ENCODE measurements around the gene ABHD17C. TPM values are rescaled to one million over a fixed set of nuclear protein-coding genes. Genes with fewer than 3 reads are reported as not detected.

ABHD17C gene
- total RNA-seq, 2 donors from 2014 or later, result 20.9 to 21.5 TPM

GRCh38 chr15:80785335-80785734 lies 90.2 kb downstream of the ABHD17C start:
- peaks cover 31% of the 10 kb centered on the region for H3K27me3 Mint-ChIP-seq (ENCODE audit: insufficient read depth)
- no peak for TF ChIP-seq CTCF (conservative IDR thresholded peaks at IDR 0.05)
- H3K4me3 Mint-ChIP-seq, result no peak overlapping the region
- no peak overlapping the region for H3K4me3 ChIP-seq (ENCODE audit: low read length)
- no peaks in the 10 kb centered on the region for H3K36me3 ChIP-seq (ENCODE audit: control insufficient read depth, insufficient read depth, low read length)
- H3K36me3 Mint-ChIP-seq (ENCODE audit: low read depth), result no peaks in the 10 kb centered on the region
- no peak overlapping the region for H3K27ac Mint-ChIP-seq
- peaks cover 48% of the 10 kb centered on the region for H3K27me3 ChIP-seq (ENCODE audit: control insufficient read depth, insufficient read depth, low read length, poor library complexity, severe bottlenecking)
- no peak overlapping the region for H3K27ac ChIP-seq (ENCODE audit: low read depth, low read length)
- H3K9ac ChIP-seq (ENCODE audit: extremely low read depth, low read length, poor library complexity, severe bottlenecking), result no peak overlapping the region
- no peaks in the 10 kb centered on the region for H3K4me1 ChIP-seq (ENCODE audit: control insufficient read depth, insufficient read depth, low read length)
- WGBS, 2 experiments (ENCODE audit: insufficient coverage in 1 of 2, insufficient read length in 1 of 2), result 94 to 100% methylated on average over 2 to 5 of the region's 5 CpGs
- H3K4me1 Mint-ChIP-seq, result no peaks in the 10 kb centered on the region
- no peak for DNase-seq
- no peaks in the 10 kb centered on the region for H3K9me3 Mint-ChIP-seq
- H3K9me3 ChIP-seq (ENCODE audit: control insufficient read depth, low read length), result no peaks in the 10 kb centered on the region

- Histone ChIP-seq H3K4me3 (ENCODE audit: low read length) (no peak overlapping the region), H3K27me3 (ENCODE audit: control insufficient read depth, insufficient read depth, low read length, poor library complexity, severe bottlenecking) (peaks cover 43% of the 10 kb centered on the region), H3K36me3 (ENCODE audit: control insufficient read depth, insufficient read depth, low read length) (no peaks in the 10 kb centered on the region), H3K9me3 (ENCODE audit: control insufficient read depth, low read length) (no peaks in the 10 kb centered on the region), H3K27ac (ENCODE audit: low read depth, low read length) (no peak overlapping the region), H3K4me1 (ENCODE audit: control insufficient read depth, insufficient read depth, low read length) (no peaks in the 10 kb centered on the region), H3K9ac (ENCODE audit: extremely low read depth, low read length, poor library complexity, severe bottlenecking) (no peak overlapping the region)
- H3K4me1 Mint-ChIP-seq, result no peaks in the 10 kb centered on the region
- TF ChIP-seq CTCF (conservative IDR thresholded peaks at IDR 0.05), result no peak
- H3K36me3 Mint-ChIP-seq (ENCODE audit: low read depth), result no peaks in the 10 kb centered on the region
- no peak for DNase-seq
- H3K4me3 Mint-ChIP-seq, result no peak overlapping the region
- H3K27me3 Mint-ChIP-seq (ENCODE audit: insufficient read depth), result peaks cover 29% of the 10 kb centered on the region
- H3K9me3 Mint-ChIP-seq, result no peaks in the 10 kb centered on the region
- no peak overlapping the region for H3K27ac Mint-ChIP-seq
- WGBS, 2 experiments (ENCODE audit: insufficient coverage in 1 of 2, insufficient read length in 1 of 2), result 93 to 100% methylated on average over 1 to 5 of the region's 5 CpGs
Measured at GRCh38 chr15:80785811-80786354, 90.8 kb downstream of the ABHD17C start.

- Mint-ChIP-seq H3K27ac (no peak overlapping the region), H3K36me3 (ENCODE audit: low read depth) (no peaks in the 10 kb centered on the region), H3K9me3 (no peaks in the 10 kb centered on the region), H3K27me3 (ENCODE audit: insufficient read depth) (peaks cover 17% of the 10 kb centered on the region), H3K4me1 (no peaks in the 10 kb centered on the region), H3K4me3 (no peak overlapping the region)
- Histone ChIP-seq H3K4me3 (ENCODE audit: low read length) (no peak overlapping the region), H3K9me3 (ENCODE audit: control insufficient read depth, low read length) (no peaks in the 10 kb centered on the region), H3K4me1 (ENCODE audit: control insufficient read depth, insufficient read depth, low read length) (no peaks in the 10 kb centered on the region), H3K27ac (ENCODE audit: low read depth, low read length) (no peak overlapping the region), H3K9ac (ENCODE audit: extremely low read depth, low read length, poor library complexity, severe bottlenecking) (no peak overlapping the region), H3K36me3 (ENCODE audit: control insufficient read depth, insufficient read depth, low read length) (no peaks in the 10 kb centered on the region), H3K27me3 (ENCODE audit: control insufficient read depth, insufficient read depth, low read length, poor library complexity, severe bottlenecking) (peaks cover 29% of the 10 kb centered on the region)
- TF ChIP-seq CTCF (conservative IDR thresholded peaks at IDR 0.05), result peak; percentile 39
- DNase-seq, result peak; percentile 53
- WGBS, 2 experiments (ENCODE audit: insufficient coverage in 1 of 2, insufficient read length in 1 of 2), result 67 to 94% methylated on average over 1 to 3 of the region's 3 CpGs
Measured at GRCh38 chr15:80787316-80787715, 92.2 kb downstream of the ABHD17C start.
